ENCODE measurements around the gene USP19.

The USP19 gene

DNA sequence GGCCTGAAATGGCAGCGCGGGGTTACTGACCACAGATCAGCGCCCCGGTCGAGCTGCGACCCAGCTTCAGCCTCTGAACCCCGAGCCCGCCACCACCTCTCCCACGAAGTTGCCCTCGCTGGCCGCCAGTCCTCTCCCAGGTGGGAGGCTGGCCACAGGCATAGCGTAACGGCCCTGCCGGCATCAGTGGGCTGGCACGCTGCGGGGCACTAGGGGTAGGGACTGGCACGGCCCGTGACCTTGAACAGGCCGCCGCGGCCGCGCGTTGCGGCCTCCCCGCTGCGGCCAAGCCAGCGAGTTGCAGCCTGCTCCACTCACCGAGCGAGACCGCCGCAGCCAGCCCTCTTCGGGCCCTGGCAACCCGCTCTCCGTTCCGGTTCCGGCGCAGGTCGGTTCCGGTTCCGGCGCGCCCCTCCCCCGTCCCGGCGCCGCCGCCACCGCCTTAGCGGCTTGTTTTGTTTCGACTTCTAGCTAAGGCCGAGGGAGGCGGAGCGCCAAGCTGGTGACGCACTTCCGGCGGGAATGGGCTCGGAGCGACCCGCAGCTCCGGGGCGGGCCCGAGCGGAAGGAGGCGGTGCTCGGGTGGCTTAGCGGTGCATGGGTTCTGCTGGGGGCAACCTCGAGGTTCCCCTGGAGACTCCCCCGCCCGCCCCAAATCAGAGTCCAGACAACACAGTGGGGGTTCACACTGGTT lies at the start of gene USP19:
USP19 (minus strand) TSS at position 386 of the 694 bp plus-strand sequence. CDS start 1,678 bp downstream, outside the sequence.
- peak; percentile 90 for DNase-seq

GRCh38 chr3:49166752-49167556 lies 46.3 kb upstream of the USP19 start:
- no peak for DNase-seq

GRCh38 chr3:49165771-49166751 lies 45.4 kb upstream of the USP19 start, which contains the start of gene CCDC71:
CCDC71 (minus strand) TSS chr3:49166331; CDS start chr3:49164208, 2,123 bp downstream.
- DNase-seq, result peak; percentile 65

DNA sequence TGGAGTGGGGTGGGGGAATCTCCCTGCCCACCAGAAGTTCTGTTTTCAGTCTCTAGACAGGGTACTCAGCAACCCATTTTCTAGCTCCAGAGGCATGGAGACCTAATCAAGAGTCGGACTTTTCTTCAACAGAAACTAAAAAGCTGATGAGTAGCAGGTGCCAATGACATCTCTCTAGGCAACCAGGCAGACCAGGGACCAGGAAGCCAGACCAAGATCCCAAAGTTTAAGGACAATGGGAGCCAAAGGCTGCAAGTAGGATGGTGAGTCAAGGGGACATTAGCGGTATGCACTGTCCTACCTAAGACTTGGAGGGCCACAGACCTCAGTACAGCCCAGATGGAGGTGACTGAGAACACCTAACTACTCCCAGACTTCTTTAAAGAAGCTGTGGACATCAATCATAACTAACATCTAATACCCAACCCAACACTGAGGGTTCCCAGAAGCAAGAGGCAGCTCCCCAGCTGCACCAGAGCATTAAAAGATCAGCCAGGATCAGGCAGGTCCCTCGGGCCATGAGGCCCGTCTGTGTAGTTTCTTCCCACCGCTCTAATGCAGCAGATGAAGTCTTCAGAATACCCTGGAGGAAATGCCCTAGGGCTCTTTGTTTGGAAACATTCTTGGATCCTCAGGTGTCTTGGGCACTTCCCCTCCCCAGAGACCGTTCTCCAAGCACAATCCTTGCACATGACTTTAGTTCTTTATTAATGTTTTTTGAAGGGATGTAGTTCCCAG lies 44.5 kb upstream of the USP19 start:
- no peak for DNase-seq

GRCh38 chr3:49163609-49164008 lies 43.0 kb upstream of the USP19 start:
- DNase-seq, result no peak

- no peak for DNase-seq
Observed at GRCh38 chr3:49162751-49163419, 42.3 kb upstream of the USP19 start.

DNA sequence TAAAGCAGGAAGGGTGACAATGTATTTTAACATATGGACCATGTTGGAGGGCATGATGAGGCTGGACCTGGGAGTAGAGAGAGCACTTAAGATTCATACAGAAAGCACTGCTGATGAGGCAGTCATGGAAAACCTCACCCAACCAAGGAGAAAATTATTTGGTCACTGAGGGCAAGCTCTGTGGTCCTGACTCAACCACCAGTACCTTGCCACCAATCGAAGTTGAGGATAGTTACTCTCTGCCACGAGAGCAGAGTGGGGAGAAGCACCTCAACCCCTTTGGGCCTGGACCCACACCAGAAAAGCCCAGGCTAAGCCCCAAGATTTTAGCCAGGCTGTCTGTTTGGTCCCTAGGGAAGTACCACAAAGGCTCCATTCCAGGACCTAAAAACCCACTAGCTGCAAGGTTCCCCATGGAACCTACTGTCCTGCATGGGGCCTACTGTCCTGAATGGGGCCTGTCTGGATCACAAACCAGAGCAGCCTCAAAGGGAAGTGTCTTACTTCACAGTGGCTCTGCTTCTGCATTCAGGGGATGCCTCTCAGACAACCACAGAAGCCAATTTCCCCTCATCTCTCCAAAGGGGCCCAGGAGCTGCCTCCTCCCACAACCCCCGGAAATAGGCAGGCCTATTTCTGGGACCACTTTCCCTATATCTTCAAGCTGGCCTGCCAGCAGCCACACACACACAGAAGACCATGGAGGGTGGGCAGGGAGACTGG lies 41.3 kb upstream of the USP19 start:
- DNase-seq, result no peak

GRCh38 chr3:49161197-49161596 lies 40.6 kb upstream of the USP19 start:
- DNase-seq, result no peak

DNA sequence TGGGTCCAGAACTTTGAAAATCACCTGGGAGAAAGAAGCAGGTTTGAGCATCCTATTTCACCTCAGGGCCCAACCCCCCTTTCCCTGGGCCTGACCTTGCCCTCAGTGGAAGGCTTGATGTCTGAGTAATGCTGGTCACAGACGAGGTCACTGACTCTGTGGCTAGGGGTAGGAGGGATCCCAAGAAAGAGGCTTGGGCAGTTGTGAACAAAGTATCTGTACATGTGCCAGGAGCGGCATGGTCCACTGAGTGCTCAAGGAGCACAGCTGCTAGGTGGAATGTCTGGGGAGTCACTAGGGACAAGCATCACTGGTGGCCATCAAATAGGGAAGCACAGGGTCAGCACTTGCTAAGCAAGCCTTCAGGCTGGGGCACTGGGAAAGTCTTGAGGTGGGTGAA lies 38.2 kb upstream of the USP19 start:
- no peak for DNase-seq

DNA sequence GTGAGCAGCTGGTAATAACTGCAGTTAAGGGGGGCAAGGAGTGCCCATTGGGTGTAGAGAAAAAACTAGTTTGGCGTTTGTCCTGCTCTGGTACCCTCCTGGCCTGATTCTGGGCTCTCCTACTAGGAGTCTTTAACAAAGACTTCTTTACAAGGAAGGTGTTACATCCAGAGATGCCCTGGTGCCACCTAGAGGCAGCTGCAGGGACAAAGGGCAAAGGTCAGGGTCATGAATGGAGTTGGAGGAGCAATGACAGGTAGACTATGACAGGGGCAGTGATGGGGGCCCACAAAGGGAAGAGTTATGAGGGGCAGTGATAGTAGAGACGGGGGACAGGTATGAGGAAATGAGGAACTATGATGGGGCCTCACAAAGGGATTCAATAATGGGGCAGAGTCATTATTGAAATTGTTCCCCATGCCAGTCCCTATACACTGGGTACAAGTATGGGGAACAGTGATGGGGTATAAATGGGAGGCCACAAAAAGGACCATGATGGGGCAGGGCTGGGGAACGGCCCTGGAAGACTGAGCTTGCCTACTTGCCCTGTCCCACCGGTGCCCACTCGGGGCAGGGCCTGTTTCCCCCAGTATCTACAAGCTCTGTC lies 37.6 kb upstream of the USP19 start:
- no peak for DNase-seq

DNA sequence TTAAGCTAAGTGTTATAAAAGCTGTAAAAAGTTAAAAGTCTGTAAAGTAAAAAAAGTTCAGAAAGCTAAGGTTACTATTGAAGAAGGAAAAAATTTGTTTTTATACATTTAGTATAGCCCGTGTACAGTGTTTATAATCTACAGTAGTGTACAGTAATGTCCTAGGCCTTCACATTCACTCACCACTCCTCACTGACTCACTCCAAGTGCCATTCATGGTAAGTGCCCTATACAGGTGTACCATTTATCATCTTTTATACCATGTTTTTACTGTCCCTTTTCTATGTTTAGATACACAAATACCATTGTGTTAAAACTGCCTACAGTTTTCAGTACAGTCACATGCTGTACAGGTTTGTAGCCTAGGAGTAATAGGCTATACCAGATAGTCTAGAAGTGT lies 36.7 kb upstream of the USP19 start:
- DNase-seq, result no peak

- no peak for DNase-seq
Observed at GRCh38 chr3:49153349-49153912, 32.8 kb upstream of the USP19 start.

- DNase-seq, result no peak
Observed at GRCh38 chr3:49151610-49152009, 31.0 kb upstream of the USP19 start.

DNA sequence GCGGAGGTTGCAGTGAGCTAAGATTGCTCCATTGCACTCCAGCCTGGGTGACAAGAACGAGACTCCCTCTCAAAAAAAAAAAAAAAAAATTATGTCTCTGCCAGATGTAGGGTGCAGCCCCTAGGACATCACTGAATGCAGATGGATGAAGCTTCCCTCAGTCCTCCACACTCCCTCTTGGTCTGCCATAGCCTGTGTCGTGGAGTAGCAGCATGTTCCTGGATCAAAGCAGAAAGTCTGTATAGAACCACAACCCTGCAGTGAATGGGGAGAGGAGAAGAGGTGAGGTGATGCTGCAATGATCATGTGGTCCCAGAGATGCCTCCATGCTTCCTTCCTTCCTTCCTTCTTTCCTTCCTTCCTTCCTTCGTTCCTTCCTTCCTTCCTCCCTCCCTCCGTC lies 27.5 kb upstream of the USP19 start:
- DNase-seq, result no peak

DNA sequence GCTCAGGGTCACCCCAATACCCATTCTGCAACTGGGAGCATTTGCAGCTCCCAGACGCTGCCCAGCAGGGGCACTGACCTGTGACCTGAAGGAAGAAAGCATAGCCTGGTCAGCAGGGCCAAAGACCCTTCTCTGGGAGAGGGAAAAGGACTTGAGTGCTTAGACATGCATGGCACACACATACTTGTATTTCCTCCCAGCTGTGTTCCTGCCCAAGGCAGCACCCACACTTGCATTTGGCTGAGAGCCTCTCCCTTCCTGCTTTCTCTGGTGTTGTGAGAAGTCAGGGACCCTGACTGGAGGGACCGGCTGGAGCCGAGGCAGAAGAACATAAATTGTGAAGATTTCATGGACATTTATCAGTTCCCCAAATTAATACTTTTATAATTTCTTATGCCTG lies 19.5 kb upstream of the USP19 start:
- DNase-seq, result no peak

DNA sequence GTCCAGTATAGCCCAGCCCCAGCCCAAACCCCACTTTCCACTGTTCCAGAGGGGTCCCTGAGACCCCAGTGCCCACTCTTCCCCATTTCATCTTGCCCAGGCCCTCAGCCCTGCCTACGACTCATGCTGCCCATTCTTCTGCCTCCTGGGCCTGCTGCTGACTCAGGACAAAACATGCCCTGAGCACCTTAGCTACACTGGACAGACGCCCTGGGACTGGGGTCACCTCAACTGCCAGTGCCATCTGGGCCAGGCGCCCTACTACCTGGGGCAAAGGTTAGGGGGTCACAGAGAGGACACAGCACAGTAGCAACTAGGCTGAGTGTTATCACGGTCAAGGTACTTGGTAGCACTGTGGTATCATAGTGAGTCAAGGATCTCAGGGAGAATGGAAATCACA lies 14.9 kb upstream of the USP19 start:
- no peak for DNase-seq

- DNase-seq, result no peak
Observed at GRCh38 chr3:49134471-49135265, 14.0 kb upstream of the USP19 start.

DNA sequence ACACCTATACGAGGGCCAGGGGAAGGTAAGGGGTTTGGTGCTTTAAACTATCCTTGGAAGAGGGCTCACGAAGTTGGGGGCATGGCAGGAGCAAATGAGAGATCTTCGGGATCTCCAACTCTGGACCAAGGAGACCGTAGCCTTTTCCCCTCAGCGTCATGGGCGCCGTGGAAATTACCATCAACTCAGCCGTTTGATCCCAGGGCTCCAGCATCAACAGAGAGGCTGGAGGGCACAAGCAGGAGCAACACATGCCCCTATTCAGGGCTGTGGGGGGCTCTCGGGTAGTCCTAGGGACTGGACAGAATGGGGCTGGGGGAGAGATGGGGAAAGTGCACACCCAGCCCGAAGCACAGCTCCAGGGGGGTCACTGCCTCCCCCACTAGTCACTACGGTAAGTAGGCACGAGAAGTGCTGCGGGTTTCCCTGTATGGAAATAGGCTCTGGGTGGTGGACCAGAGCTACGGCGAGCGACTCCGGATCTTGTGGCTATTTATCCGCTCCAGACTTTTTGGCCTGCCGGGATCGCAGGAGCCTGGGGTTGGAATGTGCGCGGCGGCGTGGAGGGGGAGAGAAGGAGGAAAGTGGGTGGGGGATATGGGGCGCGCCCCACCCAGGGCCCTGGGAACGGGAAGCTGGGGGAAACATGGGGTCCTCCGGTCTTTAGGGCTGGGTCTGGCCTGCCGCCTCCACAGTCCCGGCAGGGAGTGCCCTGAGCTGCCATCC lies 12.8 kb upstream of the USP19 start:
- peak; percentile 91 for DNase-seq

Data from EL (cell line).